ENCODE measurements around the gene TTC19. TPM values are rescaled to one million over a fixed set of nuclear protein-coding genes. Genes with fewer than 3 reads are reported as not detected.
"Not testable (repeated sequence)": the region's sequence is repeated elsewhere in the genome, so short reads cannot be mapped to it uniquely, and the experiment has no call there.

Gene TTC19
- total RNA-seq, 1 experiment from 2014 or later, result 43.7 TPM

GRCh38 chr17:15970500-15970899 is 29.1 kb upstream of the TTC19 start:
- no peak for DNase-seq (ENCODE audit: low read depth, low spot score)
- in situ Hi-C loops (cut with HindIII; ENCODE audit: low pct_unique_long_range_greater_than_20kb, low sequenced_read_pairs), result no loop called here

- in situ Hi-C loops (cut with HindIII; ENCODE audit: low pct_unique_long_range_greater_than_20kb, low sequenced_read_pairs), result no loop called here
- no peak for DNase-seq (ENCODE audit: low read depth, low spot score)
These were observed 28.4 kb upstream of the TTC19 start for GRCh38 chr17:15971098-15971678.

- DNase-seq (ENCODE audit: low read depth, low spot score), result no peak
- in situ Hi-C loops (cut with HindIII; ENCODE audit: low pct_unique_long_range_greater_than_20kb, low sequenced_read_pairs), result no loop called here
These were observed 27.7 kb upstream of the TTC19 start for GRCh38 chr17:15971882-15972281.

GRCh38 chr17:15972497-15972951 is 27.1 kb upstream of the TTC19 start:
- in situ Hi-C loops (cut with HindIII; ENCODE audit: low pct_unique_long_range_greater_than_20kb, low sequenced_read_pairs), result no loop called here
- DNase-seq (ENCODE audit: low read depth, low spot score), result no peak

GRCh38 chr17:15973016-15973415 is 26.6 kb upstream of the TTC19 start:
- DNase-seq (ENCODE audit: low read depth, low spot score), result no peak
- in situ Hi-C loops (cut with HindIII; ENCODE audit: low pct_unique_long_range_greater_than_20kb, low sequenced_read_pairs), result no loop called here

- in situ Hi-C loops (cut with HindIII; ENCODE audit: low pct_unique_long_range_greater_than_20kb, low sequenced_read_pairs), result no loop called here
- DNase-seq (ENCODE audit: low read depth, low spot score), result no peak
These were observed 25.8 kb upstream of the TTC19 start for GRCh38 chr17:15973834-15974233.

- in situ Hi-C loops (cut with HindIII; ENCODE audit: low pct_unique_long_range_greater_than_20kb, low sequenced_read_pairs), result no loop called here
- DNase-seq (ENCODE audit: low read depth, low spot score), result no peak
These were observed 21.7 kb upstream of the TTC19 start for GRCh38 chr17:15977894-15978293.

GRCh38 chr17:15978606-15979005 is 21.0 kb upstream of the TTC19 start:
- in situ Hi-C loops (cut with HindIII; ENCODE audit: low pct_unique_long_range_greater_than_20kb, low sequenced_read_pairs), result no loop called here
- no peak for DNase-seq (ENCODE audit: low read depth, low spot score)

GRCh38 chr17:15979013-15979412 is 20.6 kb upstream of the TTC19 start:
- in situ Hi-C loops (cut with HindIII; ENCODE audit: low pct_unique_long_range_greater_than_20kb, low sequenced_read_pairs); DNase-seq (ENCODE audit: low read depth, low spot score): not testable (repeated sequence)

GRCh38 chr17:15981208-15981607 is 18.4 kb upstream of the TTC19 start:
- no peak for DNase-seq (ENCODE audit: low read depth, low spot score)
- in situ Hi-C loops (cut with HindIII; ENCODE audit: low pct_unique_long_range_greater_than_20kb, low sequenced_read_pairs), result no loop called here

- in situ Hi-C loops (cut with HindIII; ENCODE audit: low pct_unique_long_range_greater_than_20kb, low sequenced_read_pairs), result no loop called here
- DNase-seq (ENCODE audit: low read depth, low spot score), result no peak
These were observed 17.7 kb upstream of the TTC19 start for GRCh38 chr17:15981646-15982580.

- DNase-seq (ENCODE audit: low read depth, low spot score), result no peak
- in situ Hi-C loops (cut with HindIII; ENCODE audit: low pct_unique_long_range_greater_than_20kb, low sequenced_read_pairs), result no loop called here
These were observed 3.3 kb upstream of the TTC19 start for GRCh38 chr17:15996322-15996721.

GRCh38 chr17:15998031-15998562 is 1.5 kb upstream of the TTC19 start:
- DNase-seq (ENCODE audit: low read depth, low spot score), result no peak
- in situ Hi-C loops (cut with HindIII; ENCODE audit: low pct_unique_long_range_greater_than_20kb, low sequenced_read_pairs), result no loop called here

- peak; percentile 13 for DNase-seq (ENCODE audit: low read depth, low spot score)
- in situ Hi-C loops (cut with HindIII; ENCODE audit: low pct_unique_long_range_greater_than_20kb, low sequenced_read_pairs), result no loop called here
These were observed 577 bp downstream of the TTC19 start for GRCh38 chr17:15999974-16000827.

GRCh38 chr17:16001226-16001897 is 1.7 kb downstream of the TTC19 start:
- DNase-seq (ENCODE audit: low read depth, low spot score), result no peak
- in situ Hi-C loops (cut with HindIII; ENCODE audit: low pct_unique_long_range_greater_than_20kb, low sequenced_read_pairs), result no loop called here

GRCh38 chr17:16002708-16003260 is 3.2 kb downstream of the TTC19 start:
- in situ Hi-C loops (cut with HindIII; ENCODE audit: low pct_unique_long_range_greater_than_20kb, low sequenced_read_pairs), result no loop called here
- DNase-seq (ENCODE audit: low read depth, low spot score), result no peak

GRCh38 chr17:16003841-16004240 is 4.2 kb downstream of the TTC19 start:
- in situ Hi-C loops (cut with HindIII; ENCODE audit: low pct_unique_long_range_greater_than_20kb, low sequenced_read_pairs), result no loop called here
- no peak for DNase-seq (ENCODE audit: low read depth, low spot score)

Measured in SK-MEL-5 (cell line).